Measurements from ENCODE around the gene MLLT3.

MLLT3 gene

DNA sequence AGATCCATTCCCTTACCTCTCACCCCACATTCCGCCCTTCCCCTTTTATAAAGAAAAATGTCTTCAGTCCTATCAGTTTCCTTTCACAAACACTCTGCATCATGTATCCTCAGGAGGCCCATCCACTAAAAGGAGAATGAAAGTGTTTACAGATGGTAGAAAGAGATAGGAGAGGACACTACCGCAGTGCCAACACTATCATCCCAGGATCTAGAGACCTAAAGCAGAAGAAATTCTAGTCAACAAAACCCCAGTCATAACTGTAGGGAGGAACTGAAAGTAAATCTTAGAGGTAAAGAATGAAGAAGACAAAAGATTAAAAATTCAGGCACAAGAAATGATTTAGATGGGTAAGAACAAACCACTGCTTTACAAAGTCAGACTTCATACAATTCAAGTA lies 114.1 kb downstream of the MLLT3 start:
- DNase-seq: no peak

DNA sequence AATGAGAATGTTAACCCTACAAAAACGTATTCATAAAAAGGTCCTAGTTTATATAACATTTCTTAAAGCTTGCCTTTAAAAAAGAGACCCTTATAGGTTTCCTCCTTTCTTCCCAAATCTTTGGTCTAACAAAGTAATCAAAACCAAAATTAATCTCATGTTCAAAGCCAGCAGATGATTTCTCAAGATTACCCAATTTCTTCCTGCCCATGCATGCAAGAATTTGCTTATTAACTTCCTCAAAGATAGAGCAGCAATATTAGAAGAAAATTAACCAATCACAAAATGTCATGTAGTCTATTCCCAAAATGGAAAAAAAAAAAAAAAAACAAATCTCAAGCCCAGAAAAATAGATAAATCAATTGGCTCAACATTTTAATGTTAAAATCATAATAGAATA lies 114.9 kb downstream of the MLLT3 start:
- no peak for DNase-seq

DNA sequence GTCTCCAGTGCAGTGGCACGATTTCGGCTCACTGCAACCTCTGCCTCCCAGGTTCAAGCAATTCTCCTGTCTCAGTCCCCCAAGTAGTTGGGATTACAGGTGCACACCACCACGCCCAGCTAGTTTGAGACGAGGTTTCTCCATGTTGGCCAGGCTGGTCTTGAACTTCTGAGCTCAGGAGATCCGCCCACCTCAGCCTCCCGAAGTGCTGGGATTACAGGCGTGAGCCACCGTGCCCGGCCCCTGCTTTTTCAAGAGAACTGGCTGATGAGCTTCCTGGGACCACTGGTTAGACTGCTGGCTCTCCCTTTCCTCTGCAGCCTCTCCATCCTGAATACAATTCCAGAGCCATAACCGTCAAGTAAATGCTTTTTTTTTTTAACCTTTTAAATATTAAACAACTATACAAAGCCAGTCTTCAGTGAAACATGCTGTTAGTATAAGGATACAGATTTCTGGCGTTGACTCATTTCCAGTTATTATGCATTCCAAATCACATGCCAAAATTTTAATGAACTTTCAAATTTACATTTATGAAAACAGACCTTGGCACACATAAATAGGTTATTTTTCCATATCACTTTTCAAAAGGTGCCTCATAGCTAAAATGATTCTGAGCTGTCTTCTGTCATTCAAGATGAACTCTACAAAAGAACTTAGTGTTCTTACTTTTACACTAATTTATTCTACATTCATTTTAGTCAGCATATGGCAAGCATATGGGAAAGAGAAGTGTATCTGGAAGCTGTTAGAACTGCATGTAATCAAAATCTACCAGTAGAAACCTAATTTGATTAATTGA lies 116.0 kb downstream of the MLLT3 start:
- DNase-seq: no peak

- no peak for DNase-seq
Measured at GRCh38 chr9:20505574-20505973, 116.7 kb downstream of the MLLT3 start.

DNA sequence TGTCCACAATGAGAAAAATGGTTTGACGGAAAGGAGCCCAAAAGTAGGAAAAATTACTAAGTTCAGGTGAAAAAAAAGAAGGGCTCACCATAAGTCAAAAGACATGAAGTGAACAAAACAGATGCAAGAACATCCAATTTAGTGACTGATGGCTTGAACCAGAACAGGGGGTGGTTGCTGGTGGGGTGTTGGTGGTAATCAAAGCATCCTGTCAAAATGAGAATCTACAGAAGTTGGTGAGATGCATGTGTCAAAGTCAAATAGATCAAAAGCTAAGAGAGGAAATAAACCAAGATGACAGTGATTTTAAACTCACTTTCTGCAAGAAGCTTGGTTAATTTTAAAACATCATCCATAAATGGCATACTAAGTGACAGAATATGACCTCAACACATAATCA lies 117.4 kb downstream of the MLLT3 start:
- no peak for DNase-seq

DNA sequence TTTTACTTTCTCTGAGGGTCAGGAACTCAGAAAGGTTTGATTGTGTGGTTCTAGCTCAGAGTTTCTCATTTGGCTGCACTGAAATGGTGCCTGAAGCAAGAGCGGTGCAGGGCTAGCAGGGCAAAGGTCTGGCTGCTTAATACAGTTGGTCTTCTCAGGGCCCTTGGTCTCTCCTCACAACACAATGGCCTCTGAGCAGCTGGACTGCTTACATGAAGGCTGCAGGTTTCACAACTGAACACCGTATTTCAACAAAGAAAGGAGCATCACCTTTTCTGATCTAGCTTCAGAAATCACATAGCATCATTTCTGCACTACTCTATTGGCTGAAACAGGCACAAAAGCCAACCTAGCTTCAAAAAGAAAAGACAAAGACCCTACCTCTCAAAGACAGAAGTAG lies 122.2 kb downstream of the MLLT3 start:
- DNase-seq: no peak

GRCh38 chr9:20499013-20499412 lies 123.3 kb downstream of the MLLT3 start:
- no peak for DNase-seq

GRCh38 chr9:20496328-20496727 lies 126.0 kb downstream of the MLLT3 start:
- DNase-seq: no peak

DNA sequence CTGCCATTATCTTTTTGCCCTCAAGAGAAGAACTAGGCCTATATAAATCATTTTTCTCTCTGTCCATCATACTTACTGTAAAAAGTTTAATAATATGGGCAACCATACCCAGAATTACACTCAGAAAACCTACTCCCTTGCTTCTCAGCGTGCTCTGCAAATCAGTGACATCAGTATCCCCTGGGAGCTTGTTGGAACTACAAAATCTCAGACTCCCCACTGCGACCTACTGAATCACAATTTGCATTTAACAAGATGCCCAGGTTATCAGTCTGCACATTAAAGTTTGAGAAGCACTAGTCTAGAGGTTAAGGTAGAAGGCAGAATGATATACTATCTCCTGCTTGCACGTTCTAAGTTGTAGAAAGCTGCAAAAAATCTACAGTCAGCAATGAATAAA lies 127.2 kb downstream of the MLLT3 start:
- DNase-seq: no peak

- DNase-seq: no peak
Measured at GRCh38 chr9:20494035-20494434, 128.3 kb downstream of the MLLT3 start.

GRCh38 chr9:20492772-20493171 lies 129.5 kb downstream of the MLLT3 start:
- DNase-seq: no peak

- DNase-seq: no peak
Measured at GRCh38 chr9:20491612-20492011, 130.7 kb downstream of the MLLT3 start.

- no peak for DNase-seq
Measured at GRCh38 chr9:20490246-20490834, 132.0 kb downstream of the MLLT3 start.

DNA sequence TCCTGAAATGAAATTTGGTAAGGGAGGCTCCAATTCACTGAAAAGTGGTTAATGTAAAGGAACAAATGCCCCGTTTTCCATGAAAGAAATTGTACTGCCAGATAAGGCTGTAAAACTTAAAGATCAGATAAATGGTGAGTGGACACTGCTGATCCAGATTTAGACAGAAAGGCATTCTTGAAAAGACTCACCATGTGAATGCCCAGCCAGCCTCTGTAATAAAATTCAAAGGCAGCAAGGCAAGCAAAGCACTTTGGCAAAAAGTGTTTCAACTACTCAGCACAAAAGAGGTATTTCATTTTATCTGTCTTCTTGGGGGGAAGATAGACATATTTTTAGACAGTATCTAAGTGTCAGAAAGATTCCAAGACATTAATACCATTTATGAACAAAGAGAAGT lies 133.6 kb downstream of the MLLT3 start:
- DNase-seq: no peak

GRCh38 chr9:20486552-20486951 lies 135.7 kb downstream of the MLLT3 start:
- DNase-seq: no peak

GRCh38 chr9:20481437-20481836 lies 140.9 kb downstream of the MLLT3 start:
- no peak for DNase-seq

GRCh38 chr9:20480249-20480648 lies 142.1 kb downstream of the MLLT3 start:
- no peak for DNase-seq

DNA sequence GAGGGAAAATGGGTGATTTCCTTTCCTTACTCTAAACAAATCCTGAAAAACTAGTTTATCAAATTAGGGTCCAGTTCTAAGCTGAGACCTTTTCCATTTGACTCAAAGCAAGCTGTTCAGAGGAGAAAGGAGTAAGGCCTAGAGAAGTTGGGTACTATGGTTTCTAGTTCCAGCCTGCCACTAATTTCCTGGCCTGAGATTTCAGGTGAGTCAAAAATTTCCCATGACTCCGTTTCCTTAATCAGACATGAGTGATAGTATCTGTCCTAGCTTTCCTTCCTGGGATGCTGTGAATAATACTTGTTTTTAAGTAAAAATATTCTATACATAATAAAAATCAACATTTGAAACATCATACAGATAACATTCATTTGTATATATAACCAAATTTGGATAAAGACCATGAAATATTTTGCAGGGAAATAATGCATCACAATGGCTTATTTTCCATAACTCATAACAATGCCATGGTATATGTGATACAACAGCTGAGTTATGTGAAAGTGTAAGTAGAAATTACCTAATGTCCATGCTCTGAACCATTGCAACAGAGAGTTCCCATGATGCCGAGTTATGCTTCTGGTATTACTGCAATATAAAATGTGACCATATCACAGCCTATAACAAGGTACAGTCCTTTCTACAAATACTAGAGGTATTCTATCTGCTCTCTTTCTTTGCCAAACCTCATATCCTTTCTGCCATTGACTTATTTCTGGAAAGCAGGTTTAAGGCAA lies 142.7 kb downstream of the MLLT3 start:
- no peak for DNase-seq

DNA sequence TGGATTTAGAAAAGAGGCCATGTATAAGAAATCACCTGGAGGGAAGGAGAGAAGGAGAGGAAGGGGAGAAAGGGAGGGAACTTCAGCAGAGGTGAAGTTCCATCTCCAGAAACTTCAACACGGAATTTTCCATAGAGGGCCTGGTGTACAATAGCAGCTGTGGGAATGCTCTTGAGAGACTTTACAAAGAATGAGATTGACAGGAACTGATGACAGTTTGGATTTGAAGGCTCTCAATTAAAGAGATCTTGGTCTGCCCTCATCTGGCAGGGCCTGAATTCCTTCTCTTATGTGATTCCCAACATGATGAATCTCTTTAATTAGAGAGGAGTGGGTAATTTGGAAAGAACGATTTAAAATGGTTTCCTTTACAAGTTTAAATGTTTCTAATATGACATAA lies 143.5 kb downstream of the MLLT3 start:
- no peak for DNase-seq

GRCh38 chr9:20477940-20478620 lies 144.2 kb downstream of the MLLT3 start:
- DNase-seq: no peak

DNA sequence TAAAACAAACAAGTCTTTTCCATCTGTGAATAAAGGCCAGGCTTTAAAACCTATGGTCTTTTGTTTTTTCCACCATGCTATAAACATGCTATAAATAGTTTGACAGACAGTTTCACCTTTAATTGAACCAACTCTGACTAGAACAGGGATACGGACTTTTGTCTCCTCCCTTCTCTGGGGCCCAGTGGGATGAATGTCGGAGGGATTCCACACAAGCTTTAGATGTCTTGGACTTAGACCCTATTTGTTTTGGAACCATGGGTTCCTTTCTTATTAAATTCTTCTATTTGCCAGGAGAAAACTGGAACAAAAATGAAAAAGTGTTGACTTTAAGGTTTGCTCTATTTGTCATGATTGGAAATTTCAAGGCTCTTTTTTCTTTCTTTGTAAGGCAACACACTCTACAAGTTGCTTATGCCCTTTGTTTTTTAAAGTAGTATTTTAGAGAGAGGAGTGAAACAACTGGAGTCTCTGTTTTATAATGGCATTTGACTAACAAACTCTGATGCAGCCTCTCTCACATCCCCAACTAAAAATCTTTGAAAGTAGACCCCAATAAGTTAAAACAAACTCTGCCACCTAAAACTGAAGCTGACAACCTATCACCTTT lies 145.3 kb downstream of the MLLT3 start:
- no peak for DNase-seq

- no peak for DNase-seq
Measured at GRCh38 chr9:20474496-20474895, 147.8 kb downstream of the MLLT3 start.

GRCh38 chr9:20473515-20474013 lies 148.7 kb downstream of the MLLT3 start:
- DNase-seq: no peak
